Right lung (tissue), 5 donors: ENCODE data around the gene TAF6. TPM values are rescaled to one million over a fixed set of nuclear protein-coding genes. Genes with fewer than 3 reads are reported as not detected.

Source experiments
- DNase-seq, 2 donors: peaks; one replicate each; pipeline ENCODE4 v3.0.0-alpha.2; 2013
- polyA plus RNA-seq, 5 donors: library from polyadenylated mRNA; unstranded; fragments of 120-200 nt; gene quantifications; one replicate each; pipeline versions ENCODE4 v1.2.1 to v1.2.3, GENCODE V29; 2013; ENCODE audit warnings: inconsistent platforms in 1 of 5, low replicate concordance in 1 of 5; ENCODE audit not compliant: insufficient read length in 5 of 5, insufficient read depth in 1 of 5

The TAF6 gene
- polyA plus RNA-seq, 5 donors: 49.1 to 65.9 (median 58.1) TPM

GRCh38 chr7:100075418-100075817, 43.7 kb downstream of the TAF6 start:
- no peak for DNase-seq

GRCh38 chr7:100074841-100075240, 44.3 kb downstream of the TAF6 start:
- DNase-seq: no peak

GRCh38 chr7:100072462-100072861, 46.7 kb downstream of the TAF6 start:
- no peak for DNase-seq

GRCh38 chr7:100071018-100071723, 48.0 kb downstream of the TAF6 start:
- no peak for DNase-seq

GRCh38 chr7:100069991-100070390, 49.2 kb downstream of the TAF6 start:
- no peak for DNase-seq

GRCh38 chr7:100066953-100067352, 52.2 kb downstream of the TAF6 start:
- DNase-seq: no peak

- DNase-seq: peak; percentile 83 to 87
Observed at GRCh38 chr7:100065452-100066186, 53.5 kb downstream of the TAF6 start.

- no peak for DNase-seq
Observed at GRCh38 chr7:100064162-100064561, 55.0 kb downstream of the TAF6 start.

- no peak for DNase-seq
Observed at GRCh38 chr7:100063376-100063775, 55.8 kb downstream of the TAF6 start.

- DNase-seq: no peak
Observed at GRCh38 chr7:100061518-100062193, 57.5 kb downstream of the TAF6 start.

GRCh38 chr7:100059251-100059739, 59.9 kb downstream of the TAF6 start:
- DNase-seq: no peak

Other genes starting within 250 kb of the TAF6 start
- under 1 TPM in 1 of 5 donors, not detected in 4; 0.10 TPM for gene OR2AE1, start 242.3 kb downstream of the TAF6 start, polyA plus RNA-seq
- 10 to 100 TPM; 35.0 to 45.0 (median 38.6) TPM for gene TRIM4, start 199.8 kb downstream of the TAF6 start, polyA plus RNA-seq
- 1 to 10 TPM in 3 of 5 donors, under 1 TPM in 2; 0.93 to 1.5 (median 1.0) TPM for gene GJC3, start 189.7 kb downstream of the TAF6 start, polyA plus RNA-seq
- gene AZGP1, start 143.3 kb downstream of the TAF6 start, polyA plus RNA-seq: 100 to 1,000 TPM in 1 of 5 donors, under 1 TPM in 4; 0.24 to 101 (median 0.51) TPM
- gene ZKSCAN1, start 103.8 kb downstream of the TAF6 start, polyA plus RNA-seq: 10 to 100 TPM; 75.2 to 93.9 (median 86.2) TPM
- gene ZSCAN21, start 69.6 kb downstream of the TAF6 start, polyA plus RNA-seq: 10 to 100 TPM; 23.1 to 27.0 (median 25.6) TPM
- gene ZNF3, start 37.6 kb downstream of the TAF6 start, polyA plus RNA-seq: 10 to 100 TPM; 38.7 to 54.7 (median 48.2) TPM
- gene COPS6, start 30.4 kb downstream of the TAF6 start, polyA plus RNA-seq: 100 to 1,000 TPM; 112 to 138 (median 122) TPM
- gene MCM7, start 18.0 kb downstream of the TAF6 start, polyA plus RNA-seq: 100 to 1,000 TPM; 129 to 144 (median 140) TPM
- 10 to 100 TPM; 34.5 to 43.4 (median 36.5) TPM for gene AP4M1, start 17.7 kb downstream of the TAF6 start, polyA plus RNA-seq
- 10 to 100 TPM; 39.7 to 49.3 (median 41.5) TPM for gene CNPY4, start 276 bp upstream of the TAF6 start, polyA plus RNA-seq
- gene MBLAC1, start 7.6 kb upstream of the TAF6 start, polyA plus RNA-seq: 1 to 10 TPM; 1.1 to 2.5 (median 1.3) TPM
- gene LAMTOR4, start 29.6 kb upstream of the TAF6 start, polyA plus RNA-seq: 100 to 1,000 TPM in 1 of 5 donors, 10 to 100 TPM in 4; 75.2 to 132 (median 92.2) TPM
- gene TRAPPC14, start 39.4 kb upstream of the TAF6 start, polyA plus RNA-seq: 10 to 100 TPM; 16.0 to 22.3 (median 17.4) TPM
- gene GAL3ST4, start 49.3 kb upstream of the TAF6 start, polyA plus RNA-seq: 10 to 100 TPM; 16.3 to 27.2 (median 16.9) TPM
- gene GPC2, start 58.0 kb upstream of the TAF6 start, polyA plus RNA-seq: 10 to 100 TPM in 3 of 5 donors, 1 to 10 TPM in 2; 7.6 to 18.4 (median 14.1) TPM
- 10 to 100 TPM; 15.9 to 24.7 (median 21.1) TPM for gene STAG3, start 58.6 kb upstream of the TAF6 start, polyA plus RNA-seq
- gene PVRIG, start 100.6 kb upstream of the TAF6 start, polyA plus RNA-seq: 1 to 10 TPM; 4.9 to 9.3 (median 7.7) TPM
- 1 to 10 TPM; 5.7 to 7.4 (median 6.7) TPM for gene SPDYE3, start 188.3 kb upstream of the TAF6 start, polyA plus RNA-seq
- gene PILRB, start 238.8 kb upstream of the TAF6 start, polyA plus RNA-seq: 10 to 100 TPM; 30.4 to 52.3 (median 39.1) TPM